Esophagus muscularis mucosa (tissue), 4 donors: Measurements from ENCODE around the gene GNPDA1. TPM values are rescaled to one million over a fixed set of nuclear protein-coding genes. Genes with fewer than 3 reads are reported as not detected.

ENCODE experiments used
- DNase-seq: peaks from one replicate; pipeline ENCODE4 v3.0.0-alpha.2; 2017; ENCODE audit errors: extremely low spot score
- H3K27ac ChIP-seq, 4 donors: fragments of 200-600 bp; sonication (generic); replicated peaks in 1 of 4; 1 replicate in 3 of 4; 2 replicates in 1 of 4; pipeline ENCODE4 v1.5.1; 2016 to 2019; ENCODE audit warnings: mild to moderate bottlenecking in 1 of 4
- H3K27me3 ChIP-seq, 4 donors: fragments of 200-600 bp; sonication (generic); one replicate each; pipeline versions ENCODE4 v1.5.1 to v1.6.0; 2016 to 2019
- H3K36me3 ChIP-seq, 4 donors: fragments of 200-600 bp; sonication (generic); one replicate each; pipeline ENCODE4 v1.5.1; 2016 to 2019
- H3K4me1 ChIP-seq, 4 donors: fragments of 200-600 bp; sonication (generic); one replicate each; pipeline ENCODE4 v1.5.1; 2016 to 2019
- H3K4me3 ChIP-seq, 4 donors: fragments of 200-600 bp; sonication (generic); 1 replicate in 2 of 4; 2 replicates in 2 of 4; pipeline ENCODE4 v1.5.1; 2016 to 2019; ENCODE audit warnings: mild to moderate bottlenecking in 4 of 4, moderate library complexity in 1 of 4
- H3K9me3 ChIP-seq, 4 donors: fragments of 200-600 bp; sonication (generic); 1 replicate in 3 of 4; 2 replicates in 1 of 4; pipeline ENCODE4 v1.5.1; 2016 to 2019
- EP300 ChIP-seq: sonication (generic); formaldehyde crosslinking; IDR thresholded peaks from one replicate; pipeline ENCODE4 v1.6.1; 2017; ENCODE audit warnings: antibody characterized with exemption
- POLR2A ChIP-seq: fragments of 450-650 bp; IDR thresholded peaks from one replicate; pipeline ENCODE4 v1.6.1; 2017; ENCODE audit warnings: antibody characterized with exemption, moderate library complexity, mild to moderate bottlenecking, low read depth
- POLR2AphosphoS5 ChIP-seq, 2 donors: sonication (generic); formaldehyde crosslinking; IDR thresholded peaks; one replicate each; pipeline ENCODE4 v1.6.1; 2017; ENCODE audit warnings: antibody characterized with exemption in 2 of 2
- WGBS: methylation state at CpG from one replicate; pipeline ENCODE4 v1.1.5; 2018; 5-methylcytosine and 5-hydroxymethylcytosine counted together
- intact Hi-C: fragments of 100-400 bp; cut with DNase I; formaldehyde crosslinking; loops from one replicate; pipeline ENCODE4 v1.15.1; 2023
- total RNA-seq, 4 donors: library from RNA; depleted of rRNA; stranded (reverse); fragments of >200 nt; gene quantifications; one replicate each; pipeline versions ENCODE4 v1.1.0 to v1.2.1, GENCODE V29; 2016
- TF ChIP-seq, protein P1 (sequence below), 3 experiments: fragments of 200-600 bp in 2 of 3; fragments of 450-650 bp in 1 of 3; sonication (generic) in 2 of 3; IDR thresholded peaks; one replicate each; pipeline ENCODE4 v1.5.1; 2017 to 2019; ENCODE audit warnings: antibody characterized with exemption in 3 of 3, mild to moderate bottlenecking in 2 of 3, moderate library complexity in 1 of 3

Gene GNPDA1
- total RNA-seq, 4 donors from 2014 or later = 19.5 to 52.4 (median 35.4) TPM

GRCh38 chr5:142023836-142024235 is 11.0 kb upstream of the GNPDA1 start:
- DNase-seq = no peak
- Histone ChIP-seq H3K27me3 (no peaks in the 10 kb centered on the region), H3K4me3 (no peak overlapping the region), H3K36me3 (no peaks in the 10 kb centered on the region), H3K27ac (no peak overlapping the region), H3K9me3 (peaks cover 0 to 8% (median 0%) of the 10 kb centered on the region in 4 donors), H3K4me1 (peaks cover 3 to 9% (median 6%) of the 10 kb centered on the region in 4 donors)
- 88% methylated on average over 6 of the region's 6 CpGs for WGBS
- TF ChIP-seq POLR2A (no peak), POLR2AphosphoS5 (IDR thresholded peaks at IDR 0.05) (no peak), EP300 (no peak)
- TF ChIP-seq, protein P1, sequence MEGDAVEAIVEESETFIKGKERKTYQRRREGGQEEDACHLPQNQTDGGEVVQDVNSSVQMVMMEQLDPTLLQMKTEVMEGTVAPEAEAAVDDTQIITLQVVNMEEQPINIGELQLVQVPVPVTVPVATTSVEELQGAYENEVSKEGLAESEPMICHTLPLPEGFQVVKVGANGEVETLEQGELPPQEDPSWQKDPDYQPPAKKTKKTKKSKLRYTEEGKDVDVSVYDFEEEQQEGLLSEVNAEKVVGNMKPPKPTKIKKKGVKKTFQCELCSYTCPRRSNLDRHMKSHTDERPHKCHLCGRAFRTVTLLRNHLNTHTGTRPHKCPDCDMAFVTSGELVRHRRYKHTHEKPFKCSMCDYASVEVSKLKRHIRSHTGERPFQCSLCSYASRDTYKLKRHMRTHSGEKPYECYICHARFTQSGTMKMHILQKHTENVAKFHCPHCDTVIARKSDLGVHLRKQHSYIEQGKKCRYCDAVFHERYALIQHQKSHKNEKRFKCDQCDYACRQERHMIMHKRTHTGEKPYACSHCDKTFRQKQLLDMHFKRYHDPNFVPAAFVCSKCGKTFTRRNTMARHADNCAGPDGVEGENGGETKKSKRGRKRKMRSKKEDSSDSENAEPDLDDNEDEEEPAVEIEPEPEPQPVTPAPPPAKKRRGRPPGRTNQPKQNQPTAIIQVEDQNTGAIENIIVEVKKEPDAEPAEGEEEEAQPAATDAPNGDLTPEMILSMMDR (IDR thresholded peaks at IDR 0.05) = no peak
- intact Hi-C loops = no loop called here

DNA sequence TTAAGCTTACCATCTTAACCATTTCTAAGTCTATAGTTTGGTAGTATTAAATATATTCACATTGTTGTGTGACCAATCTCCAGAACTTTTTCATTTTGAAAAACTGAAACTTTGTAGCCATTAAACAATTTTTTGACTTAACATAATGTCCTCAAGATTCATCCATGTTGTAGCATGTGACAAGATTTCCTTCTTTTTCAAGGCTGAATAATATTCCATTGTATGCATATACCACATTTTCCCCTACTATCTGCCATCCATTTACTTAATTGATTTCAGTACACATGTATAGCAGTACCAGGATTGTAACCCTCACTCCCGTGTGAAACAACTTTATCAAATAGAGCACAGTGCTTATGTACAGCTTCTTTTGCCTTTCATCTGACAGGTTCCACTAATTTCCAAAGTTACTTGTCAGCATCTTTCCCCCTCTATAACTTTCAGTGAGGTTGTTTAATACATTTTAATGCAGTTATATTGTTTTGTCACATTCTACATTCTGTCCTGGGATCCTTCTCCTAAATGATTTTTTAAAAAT is 7.4 kb upstream of the GNPDA1 start:
- no peak for TF ChIP-seq EP300
- TF ChIP-seq POLR2AphosphoS5 (IDR thresholded peaks at IDR 0.05) = no peak
- no peak for TF ChIP-seq POLR2A
- TF ChIP-seq, protein P1 (IDR thresholded peaks at IDR 0.05) = no peak
- peaks cover 0 to 12% (median 3%) of the 10 kb centered on the region in 4 donors for H3K4me1 ChIP-seq
- no peak overlapping the region for H3K4me3 ChIP-seq
- no peak for DNase-seq
- intact Hi-C loops = no loop called here
- no peaks in the 10 kb centered on the region for H3K27me3 ChIP-seq
- 89% methylated on average over 1 of the region's 1 CpG for WGBS
- H3K27ac ChIP-seq = no peak overlapping the region
- no peaks in the 10 kb centered on the region for H3K36me3 ChIP-seq
- peaks cover 0 to 8% (median 0%) of the 10 kb centered on the region in 4 donors for H3K9me3 ChIP-seq

- Histone ChIP-seq H3K27me3 (no peaks in the 10 kb centered on the region), H3K9me3 (peaks cover 0 to 8% (median 0%) of the 10 kb centered on the region in 4 donors), H3K4me1 (peaks cover 8 to 27% (median 17%) of the 10 kb centered on the region in 4 donors), H3K36me3 (no peaks in the 10 kb centered on the region), H3K4me3 (no peak overlapping the region), H3K27ac (no peak overlapping the region)
- WGBS = 91% methylated on average over 4 of the region's 5 CpGs
- TF ChIP-seq POLR2A = no peak
- no peak for DNase-seq
- intact Hi-C loops = no loop called here
These were observed 5.1 kb upstream of the GNPDA1 start for GRCh38 chr5:142017832-142018427.

- WGBS = 63% methylated on average over 4 of the region's 4 CpGs
- DNase-seq = no peak
- Histone ChIP-seq H3K4me3 (no peak overlapping the region), H3K36me3 (no peaks in the 10 kb centered on the region), H3K27ac (peak overlapping the region in 2 of 4 donors; percentile 32 to 38), H3K4me1 (peaks cover 8 to 36% (median 27%) of the 10 kb centered on the region in 4 donors), H3K9me3 (peaks cover 0 to 8% (median 0%) of the 10 kb centered on the region in 4 donors), H3K27me3 (no peaks in the 10 kb centered on the region)
- intact Hi-C loops = loop anchor here (1.0 kb wide), 1 partner anchor 93 kb away; no protein-coding TSS in a partner anchor
- TF ChIP-seq POLR2AphosphoS5 (IDR thresholded peaks at IDR 0.05) (no peak), POLR2A (no peak), EP300 (no peak)
- TF ChIP-seq, protein P1 (IDR thresholded peaks at IDR 0.05) = no peak
These were observed 3.7 kb upstream of the GNPDA1 start for GRCh38 chr5:142016556-142016955.

DNA sequence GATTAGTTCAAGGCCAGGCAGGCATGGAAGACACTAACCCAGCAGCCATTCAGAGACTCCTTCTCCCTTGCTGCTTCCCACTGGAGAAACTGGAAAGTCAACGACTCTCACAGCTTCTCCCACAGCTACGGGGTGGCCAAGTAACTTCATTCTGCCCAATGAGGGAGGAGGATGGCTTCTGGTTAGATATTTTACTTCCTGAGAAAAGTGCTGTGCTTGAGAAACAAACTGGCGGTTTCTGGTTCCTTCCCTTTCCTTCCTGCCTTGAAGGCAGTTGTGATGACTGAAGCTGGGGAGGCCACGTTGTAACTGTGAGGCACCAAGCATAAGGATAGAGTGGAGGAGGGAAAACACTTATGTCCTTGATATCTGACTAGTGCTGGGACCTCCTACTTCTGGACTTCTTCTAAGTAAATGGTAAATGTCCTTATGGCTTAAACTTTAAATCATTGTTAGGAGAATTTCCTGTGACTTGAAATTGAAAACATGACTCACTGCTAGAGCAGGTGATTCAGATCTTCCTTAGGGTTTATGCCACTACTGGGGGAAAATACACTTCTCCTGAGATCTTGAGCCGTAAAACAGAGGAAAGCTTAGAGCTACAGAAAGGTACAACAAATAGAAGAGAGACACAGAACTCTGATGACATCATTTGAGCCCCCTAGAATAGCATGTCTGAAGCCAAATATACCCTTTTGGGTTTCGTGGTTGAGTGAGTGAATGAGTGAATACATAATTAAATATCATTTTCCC is 3.1 kb upstream of the GNPDA1 start:
- intact Hi-C loops = loop anchor here (1.0 kb wide), 1 partner anchor 93 kb away; no protein-coding TSS in a partner anchor
- H3K9me3 ChIP-seq = peaks cover 0 to 8% (median 0%) of the 10 kb centered on the region in 4 donors
- 71% methylated on average over 6 of the region's 6 CpGs for WGBS
- no peak overlapping the region for H3K4me3 ChIP-seq
- no peaks in the 10 kb centered on the region for H3K36me3 ChIP-seq
- no peaks in the 10 kb centered on the region for H3K27me3 ChIP-seq
- no peak for DNase-seq
- H3K27ac ChIP-seq = peak overlapping the region; percentile 9 to 52 (median 35)
- peaks cover 8 to 42% (median 29%) of the 10 kb centered on the region in 4 donors for H3K4me1 ChIP-seq
- TF ChIP-seq POLR2A (no peak), POLR2AphosphoS5 (IDR thresholded peaks at IDR 0.05) (no peak), EP300 (no peak)
- TF ChIP-seq, protein P1 (IDR thresholded peaks at IDR 0.05) = no peak
